Stomach (tissue), 8 donors: ENCODE results near the gene AP4B1. TPM values are rescaled to one million over a fixed set of nuclear protein-coding genes. Genes with fewer than 3 reads are reported as not detected.

Source experiments
- polyA plus RNA-seq, 3 donors: library from polyadenylated mRNA; stranded (reverse); fragments of 200-250 nt; gene quantifications; one replicate each; pipeline ENCODE4 v1.2.3, GENCODE V29; 2013
- total RNA-seq, 5 donors: library from RNA; depleted of rRNA; stranded (reverse); fragments of >200 nt; gene quantifications; one replicate each; pipeline versions ENCODE4 v1.1.0 to v1.2.3, GENCODE V29; 2014 to 2016
- donor health status: healthy with polysubstance abuse.
- donor health status: Bipolar disorder and iron deficiency.
- donor health status: healthy.

Gene AP4B1
- total and polyA plus RNA-seq, 8 donors: 4.0 to 34.0 (median 11.7) TPM

Other genes starting within 250 kb of the AP4B1 start
- gene PHTF1, start 145.3 kb downstream of the AP4B1 start, total RNA-seq: 10 to 100 TPM in 4 of 5 donors, 1 to 10 TPM in 1; 7.0 to 48.2 (median 38.2) TPM
- gene PHTF1, start 145.3 kb downstream of the AP4B1 start, polyA plus RNA-seq: 1 to 10 TPM; 3.9 to 8.2 (median 8.2) TPM
- 10 to 100 TPM; 10.7 to 58.9 (median 27.5) TPM for gene RSBN1, start 92.3 kb downstream of the AP4B1 start, total RNA-seq
- gene RSBN1, start 92.3 kb downstream of the AP4B1 start, polyA plus RNA-seq: 1 to 10 TPM; 2.8 to 4.1 (median 3.5) TPM
- 1 to 10 TPM in 4 of 5 donors, not detected in 1; 1.7 to 8.5 (median 4.2) TPM for gene PTPN22, start 33.1 kb downstream of the AP4B1 start, total RNA-seq
- gene PTPN22, start 33.1 kb downstream of the AP4B1 start, polyA plus RNA-seq: 1 to 10 TPM in 2 of 3 donors, under 1 TPM in 1; 0.93 to 2.1 (median 1.6) TPM
- 100 to 1,000 TPM in 1 of 5 donors, 10 to 100 TPM in 4; 33.3 to 425 (median 46.0) TPM for gene BCL2L15, start 17.2 kb downstream of the AP4B1 start, total RNA-seq
- gene BCL2L15, start 17.2 kb downstream of the AP4B1 start, polyA plus RNA-seq: 10 to 100 TPM; 11.3 to 34.1 (median 22.1) TPM
- gene DCLRE1B, start 527 bp upstream of the AP4B1 start, total RNA-seq: 1 to 10 TPM in 2 of 5 donors, under 1 TPM in 1, not detected in 2; 0.45 to 3.9 (median 3.0) TPM
- gene DCLRE1B, start 527 bp upstream of the AP4B1 start, polyA plus RNA-seq: 1 to 10 TPM; 1.2 to 2.2 (median 1.6) TPM
- gene HIPK1, start 24.5 kb upstream of the AP4B1 start, total RNA-seq: 10 to 100 TPM; 22.0 to 70.3 (median 42.0) TPM
- 10 to 100 TPM in 2 of 3 donors, 1 to 10 TPM in 1; 8.7 to 22.6 (median 12.8) TPM for gene HIPK1, start 24.5 kb upstream of the AP4B1 start, polyA plus RNA-seq
- 10 to 100 TPM in 4 of 5 donors, 1 to 10 TPM in 1; 2.9 to 84.3 (median 32.7) TPM for gene OLFML3, start 74.7 kb upstream of the AP4B1 start, total RNA-seq
- 10 to 100 TPM; 16.6 to 23.1 (median 19.9) TPM for gene OLFML3, start 74.7 kb upstream of the AP4B1 start, polyA plus RNA-seq
- gene SYT6, start 249.1 kb upstream of the AP4B1 start, total RNA-seq: 10 to 100 TPM in 1 of 5 donors, 1 to 10 TPM in 2, not detected in 2; 1.4 to 86.6 (median 2.0) TPM
- gene SYT6, start 249.1 kb upstream of the AP4B1 start, polyA plus RNA-seq: under 1 TPM in 1 of 3 donors, not detected in 2; 0.18 TPM